Hematopoietic multipotent progenitor cell treated with erythropoietin and hydrocortisone succinate and interleukin-3 and kit ligand, for 15 days (in vitro differentiated cells): ENCODE measurements around the gene PRKCE.
A peak's percentile ranks its signal among the peaks of the same experiment; 100 is the strongest.
"Not testable (repeated sequence)": the region's sequence is repeated elsewhere in the genome, so short reads cannot be mapped to it uniquely, and the experiment has no call there.

ENCODE experiments used
- DNase-seq: peaks from one replicate; pipeline ENCODE4 v3.0.0-alpha.2; 2015; ENCODE audit warnings: low spot score

PRKCE gene

DNA sequence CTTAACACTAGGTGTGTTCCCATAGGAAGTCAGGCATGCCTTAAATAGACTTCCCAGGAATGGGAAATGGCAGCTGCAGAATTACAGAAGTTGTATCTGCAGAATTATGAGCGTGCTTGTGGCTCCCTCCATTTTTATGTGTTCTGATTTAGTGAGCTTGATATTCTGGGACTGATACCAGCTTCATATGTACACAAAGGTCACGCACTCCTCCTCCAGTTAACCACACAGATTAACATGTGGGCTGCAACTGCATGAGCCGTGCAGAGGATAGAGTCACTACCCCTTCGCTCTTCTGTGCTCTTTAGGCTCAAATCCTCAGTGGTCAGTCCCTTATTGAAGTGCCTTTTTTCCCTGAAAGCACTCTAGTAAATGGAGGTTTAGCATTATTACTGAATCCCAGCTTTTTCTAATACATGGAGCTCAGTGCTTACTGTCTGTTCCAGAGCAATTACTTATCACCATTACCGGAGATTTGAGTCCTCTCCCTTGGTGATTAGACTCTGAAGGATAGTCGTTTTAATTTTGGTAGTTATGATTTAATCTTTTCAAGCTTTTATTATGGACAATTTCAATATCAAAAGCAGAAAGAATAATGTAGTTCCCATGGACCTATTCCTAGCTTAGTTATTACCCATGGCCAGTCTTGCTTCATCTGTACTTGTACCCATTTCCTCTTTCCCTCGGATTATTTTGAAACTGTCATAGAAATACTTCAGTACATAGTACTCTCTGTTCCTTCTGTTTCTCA is 238.3 kb downstream of the PRKCE start:
- DNase-seq: no peak

DNA sequence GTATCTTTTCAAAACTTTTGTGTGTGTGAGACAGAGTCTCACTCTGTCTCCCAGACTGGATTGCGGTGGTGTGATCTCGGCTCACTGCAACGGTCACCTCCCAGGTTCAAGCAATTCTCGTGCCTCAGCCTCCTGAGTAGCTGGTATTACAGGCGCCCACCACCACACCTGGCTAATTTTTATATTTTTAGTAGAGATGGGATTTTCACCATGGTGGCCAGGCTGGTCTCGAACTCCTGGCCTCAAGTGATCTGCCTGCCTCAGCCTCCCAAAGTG is 238.8 kb downstream of the PRKCE start:
- not testable (repeated sequence) for DNase-seq

DNA sequence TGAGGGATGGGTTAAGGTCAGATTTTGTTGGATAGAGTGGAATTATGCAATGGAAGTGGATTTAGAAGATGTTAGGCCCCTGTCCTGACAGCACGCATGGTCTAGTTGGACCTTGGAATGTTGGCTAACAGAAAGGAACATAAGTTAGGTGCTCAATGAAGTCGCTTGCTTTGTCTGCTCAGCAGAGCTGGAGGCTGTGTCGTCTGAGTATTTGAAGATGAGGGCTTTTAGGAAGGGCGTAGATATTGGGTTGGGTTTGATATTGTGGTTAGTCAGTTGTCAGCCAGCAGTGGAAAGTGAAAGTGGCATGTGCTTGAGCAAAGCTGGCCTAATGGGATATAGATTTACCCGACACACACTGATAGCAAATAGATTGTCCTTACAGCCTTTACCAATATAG is 239.3 kb downstream of the PRKCE start:
- DNase-seq: no peak

DNA sequence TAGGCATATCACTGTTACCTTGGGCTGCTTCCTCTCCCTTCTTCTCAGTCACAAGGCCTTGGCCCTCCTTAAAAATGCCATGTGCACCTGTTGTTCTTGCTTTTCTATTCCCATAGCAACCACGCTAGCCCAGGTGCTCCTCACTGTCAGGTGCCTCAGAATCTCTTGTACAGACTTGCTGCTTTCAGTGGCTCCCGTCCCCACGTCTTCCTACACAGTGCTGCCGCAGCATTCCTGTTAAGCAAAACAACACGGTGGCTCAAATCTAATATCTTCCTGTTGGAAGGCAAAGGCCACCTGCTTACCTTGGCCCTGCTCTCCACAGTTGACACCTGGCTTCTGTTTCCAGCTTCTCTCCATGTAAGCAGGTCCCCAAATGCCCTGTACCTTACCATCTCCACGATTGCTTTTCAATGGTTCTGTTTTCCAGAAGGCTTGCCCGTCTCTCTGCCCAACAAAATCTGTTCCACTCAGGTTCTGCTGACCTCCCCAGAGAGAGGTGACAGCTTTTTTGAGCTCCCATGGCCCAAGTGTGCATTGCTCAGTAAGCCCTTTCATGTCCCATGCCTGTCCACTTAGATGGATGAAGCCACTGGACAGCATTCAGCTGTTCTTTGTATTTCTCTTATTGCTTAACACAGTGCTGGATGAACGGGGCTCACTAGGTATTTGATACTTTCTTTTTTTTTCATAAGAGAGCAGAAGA is 240.4 kb downstream of the PRKCE start:
- DNase-seq: no peak

DNA sequence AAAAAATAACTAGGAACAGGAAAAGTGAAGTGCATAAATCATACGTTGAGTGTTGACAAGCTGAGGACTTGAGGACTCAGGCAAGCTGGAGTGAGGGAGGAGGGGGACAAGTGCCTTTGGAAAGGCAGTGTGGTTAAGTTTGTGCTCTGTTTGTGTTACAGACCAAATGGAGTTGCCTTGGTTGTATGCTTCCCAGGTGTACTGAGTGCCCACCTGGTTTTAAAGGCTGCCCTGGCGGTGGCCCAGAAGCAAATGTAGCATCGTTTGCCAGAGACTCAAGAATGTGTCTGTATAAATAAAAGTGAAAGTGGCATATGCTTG is 240.9 kb downstream of the PRKCE start:
- DNase-seq: no peak

DNA sequence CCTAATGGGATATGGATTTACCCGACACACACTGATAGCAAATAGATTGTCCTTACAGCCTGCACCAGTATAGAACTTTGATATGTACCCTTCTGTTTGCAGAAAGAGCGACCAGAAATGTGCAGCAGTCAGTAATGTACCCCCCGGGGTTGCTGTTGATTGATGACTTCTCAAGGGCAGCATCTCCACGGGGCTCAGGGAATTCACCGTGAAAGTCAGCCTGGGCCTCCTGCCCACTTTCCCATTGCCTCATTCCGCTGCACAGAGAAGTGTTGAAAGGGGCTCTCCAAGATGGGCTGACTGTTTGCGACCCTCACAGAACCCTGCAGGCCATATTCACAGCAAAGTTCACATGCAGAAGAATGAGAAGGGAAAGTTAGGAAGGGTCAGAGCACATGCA is 241.3 kb downstream of the PRKCE start:
- no peak for DNase-seq

DNA sequence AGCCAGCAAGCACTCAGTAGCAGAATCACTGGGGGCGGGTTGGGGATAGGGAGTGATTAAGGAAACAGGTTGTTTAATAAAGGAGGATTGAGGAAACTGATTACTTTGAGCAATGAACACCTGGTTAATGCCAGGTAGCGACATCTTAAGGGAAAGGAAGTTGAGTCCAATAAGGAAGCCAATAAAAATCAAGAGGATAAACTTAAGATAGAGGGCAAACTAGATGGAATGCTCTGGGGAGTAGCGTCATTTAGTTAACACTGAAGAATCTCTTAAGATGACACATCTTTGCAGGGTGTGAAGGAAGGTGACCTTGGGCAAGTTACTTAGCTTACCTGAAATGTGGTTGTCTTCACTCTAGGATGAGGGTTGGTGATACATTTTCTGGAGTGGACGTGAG is 242.7 kb downstream of the PRKCE start:
- no peak for DNase-seq

DNA sequence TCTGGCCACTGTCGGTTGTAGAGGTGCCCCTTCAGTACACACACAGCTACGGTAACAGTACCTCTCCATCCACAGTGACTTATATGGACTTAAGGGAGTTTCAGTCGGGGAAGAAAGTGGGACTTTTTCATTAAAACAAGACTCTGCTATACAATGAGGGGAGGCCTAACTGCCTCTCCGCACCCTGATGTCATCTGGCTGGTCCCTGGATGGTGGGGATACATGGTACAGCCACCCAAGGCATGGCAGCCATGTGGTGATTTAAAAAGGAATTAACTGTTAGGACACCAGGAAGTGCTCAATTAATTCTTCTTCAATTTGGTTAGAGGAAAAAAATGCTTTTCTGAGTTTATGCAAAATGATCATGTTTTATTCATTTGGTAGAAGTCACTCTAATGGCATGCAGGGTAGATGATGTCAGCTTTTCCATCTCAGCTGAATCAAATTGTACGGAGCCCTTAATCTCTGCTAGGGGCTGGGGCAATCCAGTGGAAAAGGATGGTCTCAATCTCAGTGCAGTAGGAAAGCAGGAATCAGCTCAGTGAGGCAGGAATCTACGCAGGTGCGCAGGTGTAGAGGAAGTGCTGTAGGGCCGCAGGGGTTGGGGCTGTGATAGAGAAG is 243.9 kb downstream of the PRKCE start:
- no peak for DNase-seq

DNA sequence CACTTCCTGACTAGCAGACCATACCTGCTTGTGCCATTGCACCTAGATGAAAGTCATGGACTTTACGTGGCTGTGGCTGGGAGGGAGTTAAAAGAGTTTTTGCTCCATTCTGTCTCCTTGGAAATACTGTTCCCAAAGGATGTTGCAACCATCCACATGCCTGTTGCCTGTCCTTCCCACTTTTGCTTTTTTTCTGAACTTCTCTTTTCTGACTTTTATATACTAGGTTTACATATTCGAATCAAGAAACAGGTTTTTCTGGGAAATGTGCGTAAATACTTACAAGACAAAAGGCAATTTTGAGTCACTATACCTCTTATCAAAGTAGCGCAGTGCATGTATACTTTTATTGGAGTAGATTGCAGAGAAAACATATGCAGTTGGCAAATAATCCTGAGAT is 244.8 kb downstream of the PRKCE start:
- DNase-seq: no peak

DNA sequence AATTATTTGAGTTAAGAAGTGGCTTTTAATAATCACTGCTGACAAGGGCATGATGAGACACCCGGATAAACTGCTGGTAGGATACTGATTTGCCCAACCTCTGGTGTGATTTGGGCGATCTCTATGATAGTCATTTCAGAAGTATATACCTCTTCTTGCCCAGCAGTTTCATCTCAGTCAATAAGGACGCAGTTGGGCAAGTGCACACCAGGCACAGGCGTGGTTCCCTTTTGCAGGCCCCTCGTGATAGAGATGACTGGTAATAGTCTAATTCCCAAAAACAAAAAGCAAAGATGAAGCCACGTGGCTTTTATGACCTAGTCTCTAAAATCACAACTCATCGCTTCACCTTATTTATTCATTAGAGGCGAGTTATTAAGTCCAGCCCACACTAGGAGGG is 246.4 kb downstream of the PRKCE start:
- no peak for DNase-seq

DNA sequence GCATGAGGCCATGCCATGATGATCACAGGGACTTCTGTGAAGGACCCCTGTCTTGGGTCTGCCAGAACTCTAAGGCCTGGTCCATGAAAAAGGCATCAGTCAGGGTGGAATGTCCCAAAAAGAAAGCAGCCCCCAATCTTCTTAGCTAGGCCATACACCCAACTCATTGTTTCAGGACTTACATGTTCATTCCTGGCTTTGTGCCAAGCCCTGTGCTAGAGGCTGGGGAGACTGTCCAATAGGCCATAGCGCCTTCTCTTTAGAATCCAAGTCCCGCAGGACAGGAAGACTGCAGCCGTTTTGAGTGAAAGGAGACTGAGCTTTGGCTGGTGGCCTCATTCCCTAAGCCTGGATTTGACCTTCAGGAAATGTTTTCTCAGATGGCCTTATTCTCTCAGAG is 247.3 kb downstream of the PRKCE start:
- peak; percentile 21 for DNase-seq

DNA sequence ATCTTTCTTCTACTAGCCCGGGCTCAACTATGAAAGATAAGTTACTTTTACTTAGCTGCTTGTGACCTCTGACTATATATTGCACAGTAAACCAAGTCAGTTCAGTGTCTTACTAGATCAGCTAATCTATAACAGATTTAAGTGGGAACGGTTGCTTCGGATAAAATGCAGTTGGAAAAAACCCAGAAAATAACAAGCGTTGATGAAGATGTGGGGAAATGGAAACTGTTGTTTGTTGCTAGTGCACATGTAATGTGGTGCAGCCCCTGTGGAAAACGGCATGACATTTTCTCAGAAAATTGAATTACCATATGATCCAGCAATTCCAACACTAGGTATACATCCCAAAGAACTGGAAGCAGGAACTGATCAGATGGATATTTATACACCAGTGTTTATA is 248.5 kb downstream of the PRKCE start:
- no peak for DNase-seq

DNA sequence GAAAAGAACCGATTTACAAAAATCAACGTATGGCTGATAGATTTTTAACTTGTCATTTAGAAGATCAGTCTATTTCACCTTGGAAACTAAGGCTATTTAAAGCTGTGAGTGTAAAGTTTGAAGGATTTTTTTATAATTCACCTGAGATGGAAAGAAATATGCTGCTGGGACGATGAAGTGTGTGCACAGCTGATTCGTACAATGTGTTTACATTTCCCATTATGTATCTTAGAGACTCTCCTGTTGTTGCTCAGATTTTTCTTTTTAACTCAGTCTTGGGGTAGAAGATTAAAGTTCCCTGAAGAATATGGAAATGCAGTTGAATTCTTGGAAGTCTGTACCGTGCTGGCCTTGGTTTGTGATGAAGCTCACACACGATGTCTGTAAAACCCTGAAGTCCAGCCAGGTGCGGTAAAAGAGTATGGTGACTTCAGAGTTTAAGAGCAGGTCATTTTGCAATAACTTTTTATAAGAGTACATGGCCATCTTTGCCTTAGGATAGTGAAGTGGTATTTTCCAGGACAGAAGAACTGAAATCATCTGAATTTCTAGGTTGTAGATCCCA is 250.1 kb downstream of the PRKCE start:
- DNase-seq: no peak

DNA sequence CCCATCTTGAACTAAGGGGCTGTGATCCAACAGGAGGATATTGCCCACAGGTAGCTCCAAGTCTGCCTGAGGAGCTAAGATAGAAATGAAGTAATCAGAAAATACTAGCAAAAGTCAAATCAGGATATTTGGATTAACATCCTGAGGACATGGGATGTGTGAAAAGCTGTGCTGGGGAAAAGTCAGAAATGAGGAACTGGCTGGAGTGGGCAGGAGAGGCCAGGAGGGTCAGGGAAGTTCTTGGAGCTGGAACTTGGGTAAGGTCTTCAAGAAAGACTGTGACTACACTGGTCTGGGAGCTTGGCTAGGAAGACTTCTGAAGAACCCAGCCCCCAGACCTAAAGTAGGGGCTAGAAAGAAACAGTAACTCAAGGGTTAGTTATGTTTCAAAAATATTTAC is 250.9 kb downstream of the PRKCE start:
- DNase-seq: no peak

DNA sequence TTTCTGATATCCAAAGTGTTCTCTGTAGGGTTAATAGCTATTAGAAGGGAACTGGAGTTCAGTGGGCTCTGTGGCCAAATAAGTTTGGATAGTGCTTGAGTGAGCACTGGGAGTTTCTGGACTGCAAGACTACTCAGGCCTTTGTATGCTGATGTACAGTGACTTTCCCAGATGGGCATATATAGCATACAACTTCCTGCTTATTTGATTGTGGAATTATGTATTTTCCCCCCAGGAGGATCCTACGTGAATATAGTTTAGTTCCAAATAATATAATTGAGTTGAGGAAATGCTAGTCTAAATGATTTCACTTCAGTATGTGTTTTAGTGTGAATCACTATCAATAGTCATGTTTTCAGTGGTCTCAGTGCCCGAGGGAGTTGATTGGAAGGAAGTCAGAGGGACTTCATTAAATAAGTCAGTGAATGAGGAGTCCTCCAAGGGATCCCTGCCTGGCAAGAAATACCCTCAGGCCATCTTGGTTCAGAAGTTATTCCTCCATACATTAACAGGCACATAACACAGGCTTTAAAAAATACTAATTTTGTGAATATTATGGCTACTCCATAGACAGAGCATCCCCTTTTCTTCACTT is 251.4 kb downstream of the PRKCE start:
- no peak for DNase-seq

DNA sequence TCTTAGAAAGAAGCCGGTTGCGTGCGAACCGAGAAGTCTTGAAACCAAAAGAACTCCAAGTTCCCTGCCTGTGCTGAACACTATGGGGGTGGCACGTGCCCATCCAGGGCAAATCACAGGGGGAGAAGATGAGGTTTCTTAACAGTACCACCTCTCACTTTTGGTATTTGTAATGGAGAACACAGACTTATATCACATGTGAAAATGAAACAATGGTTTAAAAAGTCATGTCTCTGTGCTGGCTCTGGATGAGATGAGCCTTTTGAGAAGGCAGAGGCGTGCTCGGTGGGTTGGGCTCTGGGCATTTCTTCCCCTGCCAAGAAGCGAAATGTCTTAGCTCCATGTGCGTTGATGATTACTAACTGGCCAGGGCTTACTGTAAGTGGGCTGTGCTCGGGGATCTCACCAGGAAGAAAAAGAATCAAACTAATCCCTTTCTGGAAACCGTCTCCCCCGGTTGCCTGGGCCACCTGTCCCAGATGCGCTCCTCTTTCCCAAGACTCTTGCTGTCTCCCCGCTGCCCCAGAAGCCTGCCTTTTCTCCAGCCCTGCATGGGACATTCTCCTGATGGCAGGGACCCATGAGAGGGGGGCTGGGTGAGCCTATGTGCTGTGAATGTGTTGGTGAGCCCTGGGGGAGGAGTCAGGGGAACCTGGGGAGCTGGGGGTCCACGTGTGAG is 252.9 kb downstream of the PRKCE start:
- DNase-seq: no peak

DNA sequence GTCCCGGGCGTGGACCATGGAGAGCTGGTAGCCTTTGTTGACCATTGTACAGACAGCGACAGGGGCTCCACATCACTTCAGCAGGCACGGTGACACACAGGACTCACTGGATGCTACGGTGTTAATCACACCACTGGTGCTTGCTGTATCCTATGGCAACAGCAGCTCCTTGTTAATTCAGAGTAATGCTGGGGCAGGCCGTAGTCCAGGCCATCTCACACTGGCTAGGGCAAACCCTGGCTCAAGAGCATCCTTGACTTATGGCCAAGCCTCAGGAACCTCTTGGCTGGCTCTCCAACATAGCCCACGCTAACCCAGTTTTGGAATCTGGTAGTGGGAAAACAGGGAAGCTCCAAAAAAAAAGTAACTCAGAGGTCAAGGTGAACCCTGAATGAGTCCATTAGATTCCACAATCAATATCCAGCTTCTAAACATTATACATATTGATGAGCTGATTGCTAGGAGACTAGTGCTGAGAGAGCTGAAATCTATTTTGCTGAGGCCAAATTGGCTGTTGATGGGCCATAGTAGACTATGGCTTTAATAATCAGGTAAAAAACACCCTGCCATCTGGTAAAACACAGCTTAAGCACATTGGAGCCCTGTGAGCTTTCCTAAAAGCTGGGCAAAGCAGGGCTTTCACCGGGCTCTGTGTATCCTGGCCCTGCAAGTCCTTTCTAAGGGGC is 253.6 kb downstream of the PRKCE start:
- no peak for DNase-seq

DNA sequence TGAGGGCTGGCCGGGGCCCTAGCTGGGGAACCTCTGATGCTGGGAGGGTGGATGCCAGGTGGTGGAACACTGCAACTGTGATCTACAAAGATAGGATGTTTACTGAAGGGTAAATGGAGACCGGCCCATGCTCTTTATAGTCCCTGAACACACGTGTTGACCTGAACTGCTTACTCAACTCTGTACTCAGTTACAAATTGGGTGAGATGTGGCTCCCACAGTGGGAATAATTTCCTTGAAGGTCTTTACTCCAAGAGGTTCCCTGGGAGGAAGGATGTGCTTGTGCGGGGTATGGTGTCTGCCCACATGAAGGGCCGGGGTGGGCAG is 254.1 kb downstream of the PRKCE start:
- no peak for DNase-seq

DNA sequence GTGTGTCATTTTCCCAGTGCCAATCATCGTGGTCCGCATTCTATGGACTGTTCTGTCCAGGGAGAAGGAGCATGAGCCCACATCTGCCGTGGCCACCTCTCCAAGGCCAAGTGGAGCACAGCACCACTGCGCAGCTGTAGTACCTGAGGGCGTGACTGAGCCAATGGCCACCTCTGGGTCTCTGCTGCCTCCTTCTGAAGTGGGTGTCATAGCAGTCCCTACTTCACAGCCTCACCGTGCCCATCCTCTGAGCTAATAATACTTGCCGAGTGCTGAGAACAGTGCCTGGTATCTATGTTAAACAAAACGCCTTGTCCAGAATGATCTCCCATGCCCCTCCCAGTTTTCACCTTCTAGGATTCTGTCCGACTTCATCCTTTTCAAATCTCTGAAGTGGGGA is 256.1 kb downstream of the PRKCE start:
- DNase-seq: no peak

DNA sequence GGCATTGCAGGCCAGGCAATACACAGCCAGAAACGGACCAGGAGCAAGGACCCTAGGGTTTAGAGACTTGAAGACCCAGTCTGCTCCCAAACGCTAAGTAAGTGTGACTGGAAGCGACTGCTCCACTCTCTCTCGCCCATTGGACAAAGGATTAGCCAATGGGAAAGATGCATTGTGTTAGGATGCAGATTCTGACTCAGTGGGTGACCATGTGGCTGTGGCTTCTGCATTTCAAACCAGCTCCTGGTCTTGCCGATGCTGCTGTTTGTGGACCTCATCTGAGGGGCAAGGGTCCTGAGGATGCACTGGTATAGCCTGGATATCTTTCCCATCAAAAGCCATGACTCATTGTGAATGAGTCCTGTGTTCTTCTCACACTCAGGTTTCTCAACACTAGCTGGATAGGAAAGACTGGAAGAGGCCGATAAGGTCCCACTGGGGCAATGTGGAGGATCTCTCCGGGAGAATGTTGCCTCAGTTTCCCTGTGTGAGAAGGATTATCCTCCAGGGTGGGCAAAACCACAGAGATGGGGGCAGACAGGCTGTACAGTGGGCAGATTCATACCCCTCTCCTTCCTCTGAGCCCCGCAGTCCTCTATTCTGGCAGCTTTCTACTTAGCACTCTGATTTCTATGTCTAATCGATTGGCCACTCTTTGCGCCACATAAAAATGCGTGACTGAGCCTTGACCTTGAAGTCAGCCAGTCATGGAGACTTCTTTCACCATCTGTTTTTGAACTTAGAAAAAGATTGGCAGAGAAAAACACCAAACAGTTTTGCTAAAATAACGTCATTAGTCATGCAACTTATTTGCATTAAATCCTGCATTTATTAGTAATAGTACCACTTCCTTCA is 257.1 kb downstream of the PRKCE start:
- no peak for DNase-seq

DNA sequence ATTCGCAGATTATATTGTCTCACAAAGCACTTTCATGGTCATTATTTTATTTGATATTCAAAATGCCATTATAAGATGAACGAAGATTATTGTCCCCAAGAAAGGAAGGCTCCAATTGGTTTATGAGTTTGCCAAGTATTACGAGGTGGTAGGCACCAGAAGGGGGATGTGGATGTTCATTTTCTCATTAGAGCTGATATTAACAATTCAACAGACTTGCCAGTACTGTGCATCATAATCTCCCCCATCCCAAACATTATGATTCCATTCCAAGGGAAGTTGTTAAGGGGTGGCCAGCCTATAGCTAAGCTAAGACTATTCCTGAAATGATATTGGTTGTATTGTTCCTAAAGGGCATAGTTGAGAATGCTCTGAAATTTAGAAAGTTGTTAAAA is 257.7 kb downstream of the PRKCE start:
- DNase-seq: no peak
